H9 (cell line): Measurements from ENCODE around the gene MT1M. TPM values are rescaled to one million over a fixed set of nuclear protein-coding genes. Genes with fewer than 3 reads are reported as not detected.

ENCODE experiments used
- DNase-seq: peaks from one replicate; pipeline ENCODE4 v3.0.0-alpha.2; 2017
- H2AFZ ChIP-seq: one replicate; pipeline ENCODE4 v1.6.1; 2013; ENCODE audit warnings: mild to moderate bottlenecking, low read length, control low read depth, moderate library complexity
- H2AK5ac ChIP-seq: 2 replicates; pipeline ENCODE4 v1.6.1; 2013; ENCODE audit warnings: low read length, control low read depth, mixed read lengths; ENCODE audit not compliant: insufficient read length
- H2BK120ac ChIP-seq: one replicate; pipeline ENCODE4 v1.6.1; 2013; ENCODE audit warnings: low read depth, mild to moderate bottlenecking, low read length, control low read depth, inconsistent platforms; ENCODE audit not compliant: poor library complexity, severe bottlenecking
- H2BK12ac ChIP-seq: 2 replicates; pipeline ENCODE4 v1.6.1; 2013; ENCODE audit warnings: low read length, control low read depth, mixed read lengths, low read depth; ENCODE audit not compliant: insufficient read length
- H2BK15ac ChIP-seq: 2 replicates; pipeline ENCODE4 v1.6.1; 2013; ENCODE audit warnings: low read depth, low read length, control low read depth
- H2BK20ac ChIP-seq: one replicate; pipeline ENCODE4 v1.6.1; 2013; ENCODE audit warnings: low read depth, mild to moderate bottlenecking, low read length, control low read depth, inconsistent platforms; ENCODE audit not compliant: poor library complexity, severe bottlenecking
- H2BK5ac ChIP-seq: 2 replicates; pipeline ENCODE4 v1.6.1; 2013; ENCODE audit warnings: low read length, control low read depth, mixed read lengths; ENCODE audit not compliant: insufficient read length
- H3K14ac ChIP-seq: 2 replicates; pipeline ENCODE4 v1.6.1; 2013; ENCODE audit warnings: low read length, control low read depth; ENCODE audit not compliant: insufficient read depth
- H3K18ac ChIP-seq: 2 replicates; pipeline ENCODE4 v1.6.1; 2013; ENCODE audit warnings: low read depth, mild to moderate bottlenecking, mixed read lengths, low read length, control low read depth; ENCODE audit not compliant: insufficient read length
- H3K23ac ChIP-seq: 2 replicates; pipeline ENCODE4 v1.6.1; 2013; ENCODE audit warnings: low read length, control low read depth, mixed read lengths, low read depth; ENCODE audit not compliant: insufficient read length
- H3K23me2 ChIP-seq: 2 replicates; pipeline ENCODE4 v1.6.1; 2013; ENCODE audit warnings: low read depth, mild to moderate bottlenecking, mixed read lengths, low read length, control low read depth; ENCODE audit not compliant: insufficient read length, poor library complexity, severe bottlenecking
- H3K27ac ChIP-seq: 2 replicates; pipeline ENCODE4 v1.5.1; 2013; ENCODE audit warnings: low read length, control low read depth, mixed read lengths, low read depth; ENCODE audit not compliant: insufficient read length
- H3K27me3 ChIP-seq: 2 replicates; pipeline ENCODE4 v1.6.1; 2013; ENCODE audit warnings: low read length, control low read depth, inconsistent platforms; ENCODE audit not compliant: insufficient read depth
- H3K4ac ChIP-seq: 2 replicates; pipeline ENCODE4 v1.6.1; 2013; ENCODE audit warnings: low read depth, mild to moderate bottlenecking, control low read depth, inconsistent platforms, low read length, moderate library complexity
- H3K4me1 ChIP-seq: 2 replicates; pipeline ENCODE4 v1.6.1; 2013; ENCODE audit warnings: low read length, control low read depth, inconsistent platforms; ENCODE audit not compliant: insufficient read depth
- H3K4me2 ChIP-seq: 2 replicates; pipeline ENCODE4 v1.6.1; 2013; ENCODE audit warnings: low read length, control low read depth, mixed read lengths; ENCODE audit not compliant: insufficient read length, insufficient read depth
- H3K56ac ChIP-seq: 2 replicates; pipeline ENCODE4 v1.6.1; 2013; ENCODE audit warnings: low read depth, mild to moderate bottlenecking, mixed read lengths, low read length, control low read depth; ENCODE audit not compliant: insufficient read length
- H3K79me1 ChIP-seq: 2 replicates; pipeline ENCODE4 v1.6.1; 2013; ENCODE audit warnings: low read depth, mild to moderate bottlenecking, moderate library complexity, low read length, control low read depth, inconsistent platforms; ENCODE audit not compliant: insufficient read depth, poor library complexity, severe bottlenecking
- H3K79me2 ChIP-seq: 2 replicates; pipeline ENCODE4 v1.6.1; 2013; ENCODE audit warnings: low read length, control low read depth, inconsistent platforms; ENCODE audit not compliant: insufficient read depth
- H3K9ac ChIP-seq: 2 replicates; pipeline ENCODE4 v1.6.1; 2013; ENCODE audit warnings: low read length, control low read depth, mixed read lengths; ENCODE audit not compliant: insufficient read length; ENCODE audit errors: extremely low read depth
- H3K9me3 ChIP-seq: one replicate; pipeline ENCODE4 v1.6.1; 2013; ENCODE audit warnings: low read depth, low read length, inconsistent platforms; ENCODE audit not compliant: control insufficient read depth
- H3T11ph ChIP-seq: one replicate; pipeline ENCODE4 v1.6.1; 2013; ENCODE audit warnings: mild to moderate bottlenecking, low read length, control low read depth, inconsistent platforms
- H4K20me1 ChIP-seq: one replicate; pipeline ENCODE4 v1.6.1; 2013; ENCODE audit not compliant: control insufficient read depth, insufficient read length, insufficient read depth
- H4K5ac ChIP-seq: 2 replicates; pipeline ENCODE4 v1.6.1; 2013; ENCODE audit warnings: low read depth, mild to moderate bottlenecking, mixed read lengths, low read length, control low read depth; ENCODE audit not compliant: insufficient read length
- H4K8ac ChIP-seq: replicated peaks from 2 replicates; pipeline ENCODE4 v1.6.1; 2013; ENCODE audit warnings: low read length, control low read depth, mixed read lengths, low read depth; ENCODE audit not compliant: insufficient read length
- H4K91ac ChIP-seq: 2 replicates; pipeline ENCODE4 v1.6.1; 2013; ENCODE audit warnings: low read depth, mild to moderate bottlenecking, moderate library complexity, mixed read lengths, low read length, control low read depth; ENCODE audit not compliant: insufficient read length
- H3K27ac Mint-ChIP-seq, 3 experiments: 2 replicates in 2 of 3; 3 replicates in 1 of 3; pipeline ENCODE4 v1.8.0; 2020 to 2021; ENCODE audit warnings: mixed read lengths in 3 of 3, mild to moderate bottlenecking in 1 of 3, moderate library complexity in 1 of 3
- H3K27me3 Mint-ChIP-seq: 2 replicates; pipeline ENCODE4 v1.8.0; 2021; ENCODE audit warnings: low read depth, mild to moderate bottlenecking, moderate library complexity, mixed read lengths
- H3K36me3 Mint-ChIP-seq, 3 experiments: 2 replicates in 2 of 3; 3 replicates in 1 of 3; pipeline ENCODE4 v1.8.0; 2020 to 2021; ENCODE audit warnings: low read depth in 3 of 3, mixed read lengths in 3 of 3; ENCODE audit not compliant: insufficient read depth in 1 of 3
- H3K4me1 Mint-ChIP-seq, 2 experiments: 2 replicates each; pipeline ENCODE4 v1.8.0; 2020; ENCODE audit warnings: mixed read lengths in 2 of 2
- H3K4me3 Mint-ChIP-seq, 2 experiments: 2 replicates in 1 of 2; 3 replicates in 1 of 2; pipeline ENCODE4 v1.8.0; 2020 to 2021; ENCODE audit warnings: mild to moderate bottlenecking in 2 of 2, mixed read lengths in 2 of 2, moderate library complexity in 1 of 2
- H3K9me3 Mint-ChIP-seq, 2 experiments: 2 replicates in 1 of 2; 3 replicates in 1 of 2; pipeline ENCODE4 v1.8.0; 2020; ENCODE audit warnings: mild to moderate bottlenecking in 2 of 2, mixed read lengths in 2 of 2, moderate library complexity in 1 of 2
- WGBS: extraction: QIAGEN DNeasy Blood & Tissue Kit; methylation state at CpG from one replicate; pipeline ENCODE4 v1.1.7; 2013; ENCODE audit warnings: missing lambda C conversion rate, low lambda C conversion rate, mixed read lengths; ENCODE audit not compliant: insufficient read length; ENCODE audit errors: extremely low coverage; 5-methylcytosine and 5-hydroxymethylcytosine counted together
- total RNA-seq: library from RNA; stranded (reverse); gene quantifications from 2 replicates; pipeline ENCODE4 v1.2.1, GENCODE V29; 2021
- TF ChIP-seq, protein P1 (sequence below): fragments of 200-600 bp; sonication (generic); conservative IDR thresholded peaks from 3 replicates; pipeline ENCODE4 v1.8.0; 2021; ENCODE audit warnings: antibody characterized with exemption, mild to moderate bottlenecking

MT1M gene
- total RNA-seq, 1 experiment from 2014 or later = 1.4 TPM

DNA sequence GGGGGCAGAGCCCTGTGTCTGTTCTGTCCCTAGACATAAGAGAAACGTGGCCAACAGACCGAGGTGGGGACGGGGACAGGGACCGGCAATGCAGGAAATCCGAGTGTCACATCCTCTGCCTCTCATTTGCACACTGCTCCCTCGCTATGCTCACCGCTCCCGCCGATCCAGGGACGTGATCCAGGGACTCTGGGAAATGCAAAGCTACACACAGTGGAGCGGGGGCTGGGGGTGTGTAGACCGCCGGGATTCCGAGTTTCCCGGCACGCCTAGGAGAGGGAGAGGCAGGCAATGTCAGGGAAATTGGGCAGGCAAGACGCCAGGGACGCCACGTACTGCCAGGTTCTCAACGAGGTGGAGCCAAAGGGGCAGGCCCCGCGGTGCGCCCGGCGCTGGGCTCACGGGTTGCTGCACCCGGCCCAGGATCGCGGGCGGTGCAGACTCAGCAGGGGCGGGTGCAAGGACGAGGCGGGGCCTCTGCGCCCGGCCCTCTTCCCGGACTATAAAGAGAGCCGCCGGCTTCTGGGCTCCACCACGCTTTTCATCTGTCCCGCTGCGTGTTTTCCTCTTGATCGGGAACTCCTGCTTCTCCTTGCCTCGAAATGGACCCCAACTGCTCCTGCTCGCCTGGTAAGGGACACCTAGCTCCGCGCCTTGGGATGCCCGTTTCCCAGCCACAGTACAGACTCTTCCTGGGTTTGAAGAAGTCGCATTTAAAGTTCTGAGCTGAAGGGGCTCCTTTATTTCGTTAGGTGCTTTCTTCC lies 49.7 kb downstream of the MT1M start, which contains the start of gene MT1X:
TSS of gene MT1X (plus strand) at position 532 of the 764 bp plus-strand sequence. CDS start at position 603, 71 bp downstream.
- Histone ChIP-seq H4K91ac (no peak within 1 kb of the TSS), H3T11ph (no peak within 1 kb of the TSS), H3K79me2 (no peaks in the 10 kb centered on the region), H3K23ac (no peak within 1 kb of the TSS), H3K27ac (no peak within 1 kb of the TSS), H2BK15ac (no peak within 1 kb of the TSS), H3K4me2 (peak within 1 kb of the TSS; percentile 79), H4K5ac (no peak within 1 kb of the TSS), H4K20me1 (no peaks in the 10 kb centered on the region), H2BK5ac (no peak within 1 kb of the TSS), H2AFZ (no peak within 1 kb of the TSS), H2AK5ac (no peak within 1 kb of the TSS), H2BK120ac (no peak within 1 kb of the TSS), H2BK20ac (no peak within 1 kb of the TSS), H3K4me1 (no peaks in the 10 kb centered on the region), H2BK12ac (no peak within 1 kb of the TSS), H3K56ac (no peak within 1 kb of the TSS), H3K18ac (no peak within 1 kb of the TSS), H3K23me2 (peaks cover 8% of the 10 kb centered on the region), H3K27me3 (no peaks in the 10 kb centered on the region; the same call in 1 of the 2 replicates), H3K9me3 (no peaks in the 10 kb centered on the region), H3K4ac (no peak within 1 kb of the TSS), H3K14ac (no peak within 1 kb of the TSS; the same call in 1 of the 2 replicates), H3K9ac (peak within 1 kb of the TSS; percentile 27), H3K79me1 (no peaks in the 10 kb centered on the region), H4K8ac (no peak within 1 kb of the TSS)
- TF ChIP-seq, protein P1, sequence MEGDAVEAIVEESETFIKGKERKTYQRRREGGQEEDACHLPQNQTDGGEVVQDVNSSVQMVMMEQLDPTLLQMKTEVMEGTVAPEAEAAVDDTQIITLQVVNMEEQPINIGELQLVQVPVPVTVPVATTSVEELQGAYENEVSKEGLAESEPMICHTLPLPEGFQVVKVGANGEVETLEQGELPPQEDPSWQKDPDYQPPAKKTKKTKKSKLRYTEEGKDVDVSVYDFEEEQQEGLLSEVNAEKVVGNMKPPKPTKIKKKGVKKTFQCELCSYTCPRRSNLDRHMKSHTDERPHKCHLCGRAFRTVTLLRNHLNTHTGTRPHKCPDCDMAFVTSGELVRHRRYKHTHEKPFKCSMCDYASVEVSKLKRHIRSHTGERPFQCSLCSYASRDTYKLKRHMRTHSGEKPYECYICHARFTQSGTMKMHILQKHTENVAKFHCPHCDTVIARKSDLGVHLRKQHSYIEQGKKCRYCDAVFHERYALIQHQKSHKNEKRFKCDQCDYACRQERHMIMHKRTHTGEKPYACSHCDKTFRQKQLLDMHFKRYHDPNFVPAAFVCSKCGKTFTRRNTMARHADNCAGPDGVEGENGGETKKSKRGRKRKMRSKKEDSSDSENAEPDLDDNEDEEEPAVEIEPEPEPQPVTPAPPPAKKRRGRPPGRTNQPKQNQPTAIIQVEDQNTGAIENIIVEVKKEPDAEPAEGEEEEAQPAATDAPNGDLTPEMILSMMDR = no peak
- Mint-ChIP-seq H3K27ac (no peak within 1 kb of the TSS), H3K9me3 (peaks cover 9 to 11% of the 10 kb centered on the region in 2 experiments), H3K36me3 (peaks cover 3 to 13% (median 8%) of the 10 kb centered on the region in 3 experiments; a peak in 6 of 7 replicates), H3K27me3 (peaks cover 55% of the 10 kb centered on the region), H3K4me1 (peaks cover 19 to 24% of the 10 kb centered on the region in 2 experiments), H3K4me3 (peak within 1 kb of the TSS; percentile 83 to 89)
- WGBS = no CpG with 5 or more reads among the region's 49 CpGs
- peak; percentile 80 for DNase-seq
